Keratinocyte (primary cell): ENCODE measurements around the gene LMAN2L. TPM values are rescaled to one million over a fixed set of nuclear protein-coding genes. Genes with fewer than 3 reads are reported as not detected.
A peak's percentile ranks its signal among the peaks of the same experiment; 100 is the strongest.

Experiments
- DNase-seq: peaks from one replicate; pipeline ENCODE4 v3.0.0-alpha.2; 2011; ENCODE audit warnings: low read depth, missing footprints, low spot score
- FAIRE-seq: peaks from 2 replicates; lab custom pipeline; 2011; peaks lifted over from hg19 to GRCh38; lab: Jason Lieb, UNC
- H2AFZ ChIP-seq: 2 replicates; pipeline ENCODE4 v1.6.0; 2012; ENCODE audit warnings: low read length, control low read depth, inconsistent platforms; ENCODE audit not compliant: control insufficient read depth
- H3K27ac ChIP-seq: 2 replicates; pipeline ENCODE4 v1.5.1; 2011; ENCODE audit warnings: low read length; ENCODE audit not compliant: control insufficient read depth, insufficient read depth
- H3K27me3 ChIP-seq: 3 replicates; pipeline ENCODE4 v1.6.0; 2011; ENCODE audit warnings: low read length; ENCODE audit not compliant: control insufficient read depth, insufficient read depth; ENCODE audit errors: extremely low read depth
- H3K36me3 ChIP-seq, 2 experiments: 2 replicates in 1 of 2; 3 replicates in 1 of 2; pipeline ENCODE4 v1.5.1; 2011; ENCODE audit warnings: low read length in 2 of 2, mild to moderate bottlenecking in 1 of 2; ENCODE audit not compliant: control insufficient read depth in 2 of 2, insufficient read depth in 2 of 2; ENCODE audit errors: extremely low read depth in 1 of 2
- H3K4me1 ChIP-seq: 3 replicates; pipeline ENCODE4 v1.5.1; 2011; ENCODE audit warnings: low read length; ENCODE audit not compliant: control insufficient read depth, insufficient read depth; ENCODE audit errors: extremely low read depth
- H3K4me2 ChIP-seq: 3 replicates; pipeline ENCODE4 v1.6.0; 2011; ENCODE audit warnings: low read depth, low read length; ENCODE audit not compliant: control insufficient read depth, insufficient read depth; ENCODE audit errors: extremely low read depth
- H3K4me3 ChIP-seq, 3 experiments: fragments of 200-600 bp in 1 of 3; sonication (generic) in 1 of 3; 2 replicates in 2 of 3; 3 replicates in 1 of 3; pipeline ENCODE4 v1.5.1; 2011 to 2016; ENCODE audit warnings: low read length in 3 of 3, mild to moderate bottlenecking in 3 of 3, control low read depth in 2 of 3, inconsistent platforms in 1 of 3, low read depth in 1 of 3, mixed read lengths in 1 of 3, mixed run types in 1 of 3, moderate library complexity in 1 of 3; ENCODE audit not compliant: control insufficient read depth in 2 of 3, insufficient read depth in 2 of 3; ENCODE audit errors: extremely low read depth in 1 of 3
- H3K79me2 ChIP-seq: 2 replicates; pipeline ENCODE4 v1.6.0; 2012; ENCODE audit warnings: low read length; ENCODE audit not compliant: control insufficient read depth, insufficient read depth
- H3K9ac ChIP-seq: 3 replicates; pipeline ENCODE4 v1.6.0; 2011; ENCODE audit warnings: low read length; ENCODE audit not compliant: control insufficient read depth, insufficient read depth; ENCODE audit errors: extremely low read depth
- H3K9me1 ChIP-seq: 3 replicates; pipeline ENCODE4 v1.6.0; 2011; ENCODE audit warnings: low read length; ENCODE audit not compliant: control insufficient read depth, insufficient read depth; ENCODE audit errors: extremely low read depth
- H3K9me3 ChIP-seq: 2 replicates; pipeline ENCODE4 v1.5.1; 2012; ENCODE audit warnings: low read depth, low read length; ENCODE audit not compliant: control insufficient read depth
- H4K20me1 ChIP-seq: 3 replicates; pipeline ENCODE4 v1.6.0; 2011; ENCODE audit warnings: low read length; ENCODE audit not compliant: control insufficient read depth, insufficient read depth; ENCODE audit errors: extremely low read depth
- EZH2 ChIP-seq: IDR thresholded peaks from one replicate; pipeline ENCODE4 v1.6.1; 2012; ENCODE audit warnings: inconsistent platforms, mild to moderate bottlenecking, low read length, moderate library complexity
- dilution Hi-C: fragments of 300-500 bp; cut with MboI; formaldehyde crosslinking; loops from one replicate; pipeline ENCODE4 v1.7.0; 2020; ENCODE audit warnings: low sequenced_read_pairs; ENCODE audit not compliant: extremely low pct_ligation_motif_present
- polyA plus RNA-seq, 5 experiments: library from polyadenylated mRNA; depleted of rRNA in 3 of 5; stranded (reverse) in 3 of 5; stranded (forward) in 1 of 5; unstranded in 1 of 5; fragments of >200 nt; gene quantifications; 1 replicate in 1 of 5; 2 replicates in 3 of 5; 3 replicates in 1 of 5; pipeline versions ENCODE4 v1.2.1 to v1.2.3, GENCODE V29; 2011 to 2012; ENCODE audit warnings: missing spikeins in 2 of 5, low read depth in 1 of 5, low replicate concordance in 1 of 5
- TF ChIP-seq, protein P1 (sequence below), 3 experiments: IDR thresholded peaks in 1 of 3; conservative IDR thresholded peaks in 1 of 3; optimal IDR thresholded peaks in 1 of 3; 2 replicates in 2 of 3; 3 replicates in 1 of 3; pipeline versions ENCODE3 to v1.5.1; 2011; ENCODE audit warnings: low read length in 3 of 3, mild to moderate bottlenecking in 3 of 3, moderate library complexity in 2 of 3, control low read depth in 1 of 3, inconsistent platforms in 1 of 3; ENCODE audit not compliant: insufficient read depth in 2 of 3; ENCODE audit errors: extremely low read depth in 1 of 3

The LMAN2L gene
- polyA plus RNA-seq, 1 donor (not counting 4 experiments of a cell fraction or from before 2014, with no cell fraction given), result 20.7 TPM

- no peak overlapping the region for H3K9ac ChIP-seq
- FAIRE-seq, result no peak
Observed at GRCh38 chr2:96788442-96789244, 48.8 kb upstream of the LMAN2L start.

DNA sequence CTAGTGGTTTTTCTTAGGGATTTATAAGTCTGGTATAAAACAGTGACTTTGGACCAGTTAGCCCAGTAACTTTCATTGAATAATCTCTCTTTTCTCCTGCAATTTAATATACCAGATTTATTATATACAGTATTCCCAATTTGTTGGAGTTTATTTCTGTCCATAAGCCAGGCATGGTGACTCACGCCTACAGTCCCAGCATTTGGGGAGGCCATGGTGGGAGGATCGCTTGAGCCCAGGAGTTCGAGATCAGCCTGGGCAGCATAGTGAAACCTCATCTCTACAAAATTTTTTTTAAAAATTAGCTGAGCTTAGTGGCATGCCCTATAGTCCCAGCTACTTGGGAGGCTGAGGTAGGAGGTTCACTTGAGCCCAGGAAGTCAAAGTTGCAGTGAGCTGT is 47.5 kb upstream of the LMAN2L start:
- Histone ChIP-seq H3K36me3 (no peaks in the 10 kb centered on the region), H3K27me3 (no peaks in the 10 kb centered on the region), H3K9me1 (no peaks in the 10 kb centered on the region), H4K20me1 (no peaks in the 10 kb centered on the region), H3K4me3 (no peak overlapping the region), H3K4me2 (no peak overlapping the region), H2AFZ (no peak overlapping the region), H3K9me3 (no peaks in the 10 kb centered on the region), H3K4me1 (peaks cover 22% of the 10 kb centered on the region), H3K79me2 (no peaks in the 10 kb centered on the region), H3K9ac (no peak overlapping the region), H3K27ac (peak overlapping the region; percentile 54)
- dilution Hi-C loops, result no loop called here
- DNase-seq (no peak), FAIRE-seq (no peak)
- TF ChIP-seq, protein P1, sequence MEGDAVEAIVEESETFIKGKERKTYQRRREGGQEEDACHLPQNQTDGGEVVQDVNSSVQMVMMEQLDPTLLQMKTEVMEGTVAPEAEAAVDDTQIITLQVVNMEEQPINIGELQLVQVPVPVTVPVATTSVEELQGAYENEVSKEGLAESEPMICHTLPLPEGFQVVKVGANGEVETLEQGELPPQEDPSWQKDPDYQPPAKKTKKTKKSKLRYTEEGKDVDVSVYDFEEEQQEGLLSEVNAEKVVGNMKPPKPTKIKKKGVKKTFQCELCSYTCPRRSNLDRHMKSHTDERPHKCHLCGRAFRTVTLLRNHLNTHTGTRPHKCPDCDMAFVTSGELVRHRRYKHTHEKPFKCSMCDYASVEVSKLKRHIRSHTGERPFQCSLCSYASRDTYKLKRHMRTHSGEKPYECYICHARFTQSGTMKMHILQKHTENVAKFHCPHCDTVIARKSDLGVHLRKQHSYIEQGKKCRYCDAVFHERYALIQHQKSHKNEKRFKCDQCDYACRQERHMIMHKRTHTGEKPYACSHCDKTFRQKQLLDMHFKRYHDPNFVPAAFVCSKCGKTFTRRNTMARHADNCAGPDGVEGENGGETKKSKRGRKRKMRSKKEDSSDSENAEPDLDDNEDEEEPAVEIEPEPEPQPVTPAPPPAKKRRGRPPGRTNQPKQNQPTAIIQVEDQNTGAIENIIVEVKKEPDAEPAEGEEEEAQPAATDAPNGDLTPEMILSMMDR (optimal IDR thresholded peaks at IDR 0.05 in 1 of 3, IDR thresholded peaks at IDR 0.05 in 1 of 3, conservative IDR thresholded peaks at IDR 0.05 in 1 of 3; ENCODE audit: extremely low read depth in 1 of 3, insufficient read depth in 2 of 3, low read length in 3 of 3), result no peak
- TF ChIP-seq EZH2, result no peak

More at GRCh38 chr2:96788442-96789244, 48.8 kb upstream of the LMAN2L start:
- H3K9me1 ChIP-seq, result no peaks in the 10 kb centered on the region
- no peak overlapping the region for H3K4me2 ChIP-seq
- no peaks in the 10 kb centered on the region for H3K36me3 ChIP-seq
- no peaks in the 10 kb centered on the region for H3K79me2 ChIP-seq
- TF ChIP-seq, protein P1 (optimal IDR thresholded peaks at IDR 0.05 in 1 of 3, IDR thresholded peaks at IDR 0.05 in 1 of 3, conservative IDR thresholded peaks at IDR 0.05 in 1 of 3; ENCODE audit: extremely low read depth in 1 of 3, insufficient read depth in 2 of 3, low read length in 3 of 3), result no peak
- TF ChIP-seq EZH2, result no peak
- no peak overlapping the region for H2AFZ ChIP-seq
- no peak overlapping the region for H3K27ac ChIP-seq
- dilution Hi-C loops, result no loop called here
- H3K4me1 ChIP-seq, result peaks cover 22% of the 10 kb centered on the region
- no peaks in the 10 kb centered on the region for H3K9me3 ChIP-seq
- no peak overlapping the region for H3K4me3 ChIP-seq
- H4K20me1 ChIP-seq, result no peaks in the 10 kb centered on the region
- no peaks in the 10 kb centered on the region for H3K27me3 ChIP-seq
- no peak for DNase-seq
